Activated CD8-positive, alpha-beta memory T cell treated with anti-CD3 and anti-CD28 coated beads, Interleukin-2, amount 50 U/mL, for 1 hour (primary cell): ENCODE results near the gene SH3RF3.

Experiments used
- DNase-seq: peaks from one replicate; pipeline ENCODE4 v3.0.0-alpha.2; 2020; ENCODE audit errors: extremely low read depth

SH3RF3 gene

DNA sequence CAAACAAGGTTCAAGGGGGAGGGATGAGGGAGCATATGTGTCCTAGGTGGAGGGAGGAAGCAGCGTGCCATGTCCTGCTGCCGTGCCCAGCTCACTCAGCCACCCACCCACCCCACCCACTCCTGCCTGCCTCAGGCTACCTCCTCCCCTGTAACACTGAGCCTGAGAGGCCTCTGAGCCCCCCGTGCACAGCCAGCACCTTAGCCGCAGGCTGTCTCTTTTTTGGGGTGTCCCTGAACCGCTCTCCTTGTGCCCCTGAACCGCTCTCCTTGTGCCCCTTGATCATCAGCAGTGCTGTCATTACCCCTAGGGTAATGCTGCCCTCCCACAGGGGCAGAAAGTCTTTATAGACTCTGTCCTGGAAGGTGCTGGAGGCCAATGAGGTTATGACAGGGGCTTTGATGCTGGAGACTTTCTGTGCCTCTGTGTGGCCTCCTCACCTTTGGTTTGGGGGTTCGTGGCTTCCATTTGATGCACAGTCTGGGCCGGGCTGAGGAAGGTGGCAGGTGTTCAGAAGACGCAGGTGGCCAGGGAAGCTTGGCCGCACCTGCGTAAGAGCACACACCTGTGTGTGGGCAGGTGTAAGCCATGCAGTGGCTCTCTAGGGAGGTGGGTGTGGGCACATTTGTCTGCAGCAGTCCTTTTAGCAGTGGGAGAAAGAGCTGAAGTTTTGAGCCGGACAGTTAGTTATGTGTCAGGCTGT is 344.8 kb downstream of the SH3RF3 start:
- no peak for DNase-seq

DNA sequence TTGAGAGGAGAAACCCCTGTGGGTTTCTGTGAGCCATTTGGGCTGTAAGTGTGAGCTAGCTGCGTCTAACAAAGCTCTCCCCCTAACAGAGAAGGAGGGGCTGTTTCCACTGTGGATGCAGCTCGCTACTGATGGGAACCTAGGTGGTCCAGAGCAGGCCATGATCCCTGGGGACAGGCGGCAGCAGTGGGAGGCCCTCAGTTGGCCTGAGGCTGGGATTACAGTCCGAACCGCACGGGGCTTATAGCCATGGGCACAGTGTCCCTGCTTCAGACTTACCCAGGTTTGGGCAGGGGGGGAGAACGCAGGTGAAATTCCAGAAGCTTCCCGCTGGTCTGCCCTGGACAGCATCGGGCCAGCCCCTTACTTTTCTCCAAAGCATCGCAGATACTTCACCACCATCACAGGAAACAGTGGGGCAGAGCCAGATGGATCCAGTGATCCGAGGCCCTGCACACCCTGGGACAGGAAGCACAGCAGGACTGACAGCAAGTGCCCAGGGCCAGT is 345.4 kb downstream of the SH3RF3 start:
- no peak for DNase-seq

DNA sequence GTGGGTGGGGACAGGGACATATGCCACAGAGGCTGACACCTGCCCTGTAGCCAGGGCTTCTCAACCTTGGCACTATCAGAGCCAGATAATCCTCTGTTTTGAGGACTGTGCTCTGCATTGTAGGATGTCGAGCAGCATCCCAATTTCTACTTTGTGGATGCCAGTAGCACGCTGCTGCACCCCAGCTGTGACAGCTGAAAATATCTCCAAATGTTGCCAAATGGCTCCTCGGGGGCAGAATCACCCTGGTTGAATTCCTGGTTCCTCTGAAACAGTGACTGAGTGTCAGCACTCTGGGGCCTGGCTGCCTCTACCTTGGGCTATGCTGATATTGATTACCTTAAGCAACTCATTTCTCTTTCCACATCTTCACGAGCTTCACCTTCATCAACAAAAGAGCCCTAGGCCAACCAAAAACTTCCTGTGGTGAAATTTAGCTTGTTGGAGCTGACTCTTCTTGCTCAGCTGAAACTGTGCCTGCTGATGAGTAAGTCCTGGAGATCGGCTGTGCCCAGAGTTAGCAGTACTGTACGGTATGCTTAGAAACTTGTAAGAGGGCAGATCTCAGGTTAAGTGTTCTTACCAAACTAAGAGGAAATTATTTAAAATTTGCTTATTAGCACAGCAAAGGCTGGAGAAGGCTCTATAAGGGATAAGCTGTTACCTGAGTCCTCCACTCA is 346.7 kb downstream of the SH3RF3 start:
- DNase-seq: no peak

DNA sequence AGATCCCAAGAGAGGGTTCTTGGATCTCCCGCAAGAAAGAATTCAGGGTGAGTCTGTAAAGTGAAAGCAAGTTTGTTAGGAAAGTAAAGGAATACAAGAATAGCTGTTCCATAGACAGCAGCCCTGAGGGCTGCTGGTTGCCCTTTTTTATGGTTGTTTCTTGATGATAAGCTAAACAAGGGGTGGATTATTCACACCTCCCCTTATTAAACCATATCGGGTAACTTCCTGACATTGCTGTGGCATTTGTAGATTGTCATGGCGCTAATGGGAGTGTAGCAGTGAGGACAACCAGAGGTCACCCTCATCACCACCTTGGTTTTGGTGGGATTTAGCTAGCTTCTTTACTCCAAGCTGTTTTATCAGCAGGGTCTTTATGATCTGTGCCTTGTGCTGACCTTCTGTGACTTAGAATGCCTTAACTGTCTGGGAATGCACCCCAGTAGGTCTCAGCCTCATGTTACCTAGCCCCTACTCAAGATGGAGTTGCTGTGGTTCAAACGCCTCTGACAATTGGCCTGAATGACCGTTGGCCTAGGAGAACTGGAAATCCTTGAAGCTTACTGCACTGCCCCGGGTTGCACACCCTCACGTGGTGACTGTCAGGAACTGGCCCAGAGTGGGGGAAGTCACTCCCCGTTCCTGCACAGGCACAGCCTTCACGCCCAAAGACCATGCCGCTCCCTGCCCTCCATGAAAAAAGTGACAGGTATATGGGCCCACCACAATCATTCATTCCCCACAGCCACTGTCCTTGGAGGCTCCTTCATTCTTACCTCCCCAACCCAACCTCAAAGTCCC is 347.8 kb downstream of the SH3RF3 start:
- DNase-seq: no peak

DNA sequence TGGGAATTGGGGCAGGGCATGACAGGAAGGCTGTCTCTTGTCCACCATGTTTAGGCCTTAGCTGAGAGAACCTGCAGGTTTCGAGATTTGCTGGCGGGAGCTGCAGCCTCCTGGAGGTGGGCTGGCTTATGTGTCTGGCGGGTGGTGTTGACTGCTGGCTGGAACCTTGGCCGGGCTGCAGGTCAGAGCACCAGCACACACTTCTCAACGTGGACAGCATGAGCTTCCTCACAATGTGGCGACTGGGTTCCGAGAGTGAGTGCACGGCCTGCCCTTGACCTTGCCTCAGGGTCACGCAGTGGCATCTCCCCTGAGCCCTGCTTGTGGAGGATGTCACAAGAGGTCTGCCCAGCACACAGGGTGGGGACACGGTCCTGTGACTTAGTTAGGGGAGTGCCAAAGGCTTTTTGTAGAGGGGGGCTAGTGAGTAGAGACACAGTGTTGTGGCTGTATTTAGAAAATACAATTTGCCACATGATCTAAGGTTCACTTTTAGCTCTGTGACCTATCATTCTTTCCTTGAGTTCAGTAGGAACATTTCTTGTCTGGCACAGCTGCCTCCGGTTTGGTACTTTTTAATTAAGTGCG is 350.0 kb downstream of the SH3RF3 start:
- no peak for DNase-seq

DNA sequence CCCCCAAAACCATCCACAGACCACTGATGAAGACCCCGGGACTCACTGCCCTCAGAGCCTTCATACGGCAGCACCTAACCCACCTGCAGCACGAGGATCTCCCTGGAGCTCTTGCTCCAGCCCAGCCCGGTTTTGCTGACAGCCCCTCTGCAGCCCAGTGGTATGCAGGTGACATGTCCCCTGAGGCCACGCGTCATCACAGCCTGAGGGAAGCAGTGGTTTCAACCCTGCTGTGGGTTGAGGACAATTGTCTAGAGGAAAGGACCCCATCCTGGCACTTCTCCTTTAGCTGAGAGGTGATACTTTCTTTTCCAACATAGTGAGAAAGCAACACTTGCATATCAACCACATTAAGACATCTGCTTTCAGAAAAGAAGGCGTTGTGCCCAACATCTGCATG is 350.8 kb downstream of the SH3RF3 start:
- DNase-seq: no peak

DNA sequence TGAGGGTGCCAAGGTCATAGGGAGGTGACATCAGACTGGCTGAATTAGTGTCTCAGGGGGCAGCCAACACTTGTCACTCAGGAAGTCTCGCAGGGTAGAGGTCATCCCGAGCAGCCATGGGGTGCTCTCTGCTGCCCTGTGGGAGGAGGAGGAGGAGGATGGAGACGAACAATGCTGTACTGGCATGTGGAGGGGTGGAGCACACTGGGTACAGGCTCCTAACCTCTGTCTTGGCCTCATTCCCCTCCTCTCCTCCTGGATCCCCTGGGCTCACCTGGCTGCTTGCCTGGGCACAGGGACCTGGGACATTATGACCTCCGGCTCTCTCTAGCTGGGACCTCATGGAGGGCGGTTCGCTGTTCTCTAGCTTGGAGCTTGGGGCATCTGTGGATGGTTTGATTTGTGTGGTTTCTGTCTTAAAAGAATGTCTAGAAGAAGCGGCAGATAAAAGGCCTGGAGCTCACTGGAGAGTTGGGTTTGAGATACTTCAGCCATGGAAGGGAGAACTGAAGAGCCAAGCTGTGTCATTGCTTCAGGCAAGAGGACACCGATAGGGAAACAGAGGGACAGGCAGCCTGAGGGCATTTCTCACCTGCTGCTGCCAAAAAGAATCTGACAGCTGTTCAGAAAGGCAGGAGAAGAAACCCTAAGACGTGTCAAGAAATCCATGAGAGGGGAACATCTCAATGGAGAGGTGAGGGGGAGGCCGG is 351.6 kb downstream of the SH3RF3 start:
- DNase-seq: no peak

DNA sequence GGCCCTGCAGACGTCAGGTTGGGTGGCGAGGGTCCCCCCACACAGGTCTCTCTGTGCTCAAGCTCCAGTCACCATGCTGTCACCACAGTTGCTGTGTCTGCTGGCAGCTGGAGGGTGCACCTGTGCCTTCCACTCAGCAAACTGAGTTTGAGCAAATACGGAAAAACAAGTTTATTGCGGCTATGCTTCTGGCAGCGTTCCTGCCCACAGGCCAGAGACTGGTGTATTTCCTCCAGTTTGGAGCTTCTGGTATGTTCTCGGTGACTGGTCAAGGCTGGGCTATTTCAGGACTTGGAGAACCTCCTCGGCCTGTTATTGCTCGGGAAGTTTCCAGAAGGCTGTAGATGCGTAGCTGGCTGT is 352.2 kb downstream of the SH3RF3 start:
- no peak for DNase-seq

DNA sequence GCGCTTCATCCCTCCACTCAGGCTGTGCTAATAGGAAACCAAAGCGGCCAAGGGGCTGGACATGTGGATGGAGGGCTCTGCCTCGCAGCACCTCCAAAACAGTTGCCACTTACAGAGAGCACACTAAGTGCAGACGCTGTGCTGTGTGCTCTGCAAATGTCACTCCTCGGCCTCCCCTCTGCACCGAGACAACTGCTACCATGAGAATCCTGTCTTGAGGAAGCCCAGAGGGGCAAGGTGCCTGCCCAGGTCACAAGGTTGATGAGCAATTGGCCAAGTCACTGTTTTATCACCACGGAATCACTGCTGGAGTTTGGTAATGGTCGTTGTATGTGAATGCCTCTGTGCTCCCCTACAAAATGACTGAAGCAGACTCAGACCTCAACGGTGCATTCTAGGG is 352.6 kb downstream of the SH3RF3 start:
- no peak for DNase-seq

DNA sequence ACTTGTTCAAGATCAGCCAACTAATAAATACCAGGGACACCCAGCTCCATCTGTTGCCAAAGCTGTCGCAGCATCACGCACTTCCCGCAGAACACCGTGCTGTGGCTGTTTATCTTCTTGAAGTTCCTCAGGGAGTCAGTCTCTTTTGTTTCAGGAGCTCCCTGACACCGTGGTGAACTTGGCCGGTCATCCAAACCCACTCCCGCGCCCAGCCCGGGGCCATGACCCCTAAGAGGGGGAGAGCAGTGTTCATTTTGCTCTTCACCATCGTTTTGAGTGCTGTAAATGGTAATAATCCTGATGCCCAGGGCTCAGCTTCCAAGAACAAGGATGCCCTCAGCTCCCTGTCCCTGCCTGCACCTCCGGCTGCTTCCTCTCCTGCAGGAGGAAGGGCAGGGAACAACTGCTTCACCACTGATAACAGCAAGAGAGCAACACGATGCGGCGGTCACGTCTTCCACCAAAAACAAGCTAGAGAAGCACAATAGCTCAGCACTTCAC is 353.4 kb downstream of the SH3RF3 start:
- no peak for DNase-seq

DNA sequence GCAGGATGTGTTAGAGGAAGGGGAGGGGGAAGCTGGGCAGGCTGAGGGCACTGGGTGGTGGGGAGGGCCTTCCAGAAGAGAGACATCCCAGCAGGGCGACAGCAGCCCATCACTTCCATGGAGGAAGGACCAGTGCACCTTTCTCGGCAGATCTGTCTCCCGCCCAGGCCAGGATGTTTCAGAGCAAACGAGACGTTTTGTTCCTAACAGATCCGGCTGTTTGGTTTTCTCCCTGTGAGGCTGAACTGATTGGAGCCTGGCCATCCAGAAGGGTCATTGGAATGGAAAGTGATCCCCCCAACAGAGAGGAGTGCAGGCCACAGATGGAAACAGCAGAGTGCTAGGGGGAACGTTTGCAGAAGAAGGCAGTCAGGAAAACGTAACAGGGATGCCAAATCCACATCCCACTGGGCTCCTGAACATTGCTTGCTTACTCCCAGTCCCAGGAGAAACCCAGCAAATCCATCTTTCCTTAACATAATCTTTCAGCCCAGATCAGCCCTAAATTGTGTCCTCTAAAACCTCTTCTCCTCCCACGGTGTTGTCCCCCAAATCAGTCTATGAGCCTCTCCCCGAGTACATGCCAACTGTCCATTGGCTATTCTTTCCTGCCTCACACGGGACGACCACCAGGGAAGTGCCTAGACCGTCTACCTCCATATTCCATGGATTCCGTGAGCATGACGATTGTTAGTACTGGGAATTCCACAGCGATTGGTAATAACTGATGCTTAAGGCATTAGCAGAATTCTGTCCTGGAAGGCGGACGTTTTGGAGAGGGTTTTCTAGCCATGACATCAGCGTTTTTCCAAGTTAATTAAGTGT is 357.9 kb downstream of the SH3RF3 start:
- DNase-seq: no peak

DNA sequence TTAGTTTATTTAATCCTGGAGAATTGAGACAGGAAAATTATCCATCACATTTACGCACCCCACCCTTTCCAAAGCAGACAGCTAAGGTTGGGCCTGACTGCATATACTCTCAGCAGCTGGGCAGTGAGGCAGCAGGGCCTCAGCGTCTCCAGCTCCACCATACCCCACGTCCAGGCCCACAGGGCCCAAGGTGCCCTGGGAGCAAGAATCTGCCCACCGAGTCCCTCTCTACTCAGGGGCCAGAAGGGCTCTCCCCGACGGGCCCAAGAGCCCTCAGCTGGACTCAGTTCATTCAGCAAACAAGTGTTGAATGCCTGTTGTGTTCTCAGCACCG is 358.5 kb downstream of the SH3RF3 start:
- DNase-seq: no peak

DNA sequence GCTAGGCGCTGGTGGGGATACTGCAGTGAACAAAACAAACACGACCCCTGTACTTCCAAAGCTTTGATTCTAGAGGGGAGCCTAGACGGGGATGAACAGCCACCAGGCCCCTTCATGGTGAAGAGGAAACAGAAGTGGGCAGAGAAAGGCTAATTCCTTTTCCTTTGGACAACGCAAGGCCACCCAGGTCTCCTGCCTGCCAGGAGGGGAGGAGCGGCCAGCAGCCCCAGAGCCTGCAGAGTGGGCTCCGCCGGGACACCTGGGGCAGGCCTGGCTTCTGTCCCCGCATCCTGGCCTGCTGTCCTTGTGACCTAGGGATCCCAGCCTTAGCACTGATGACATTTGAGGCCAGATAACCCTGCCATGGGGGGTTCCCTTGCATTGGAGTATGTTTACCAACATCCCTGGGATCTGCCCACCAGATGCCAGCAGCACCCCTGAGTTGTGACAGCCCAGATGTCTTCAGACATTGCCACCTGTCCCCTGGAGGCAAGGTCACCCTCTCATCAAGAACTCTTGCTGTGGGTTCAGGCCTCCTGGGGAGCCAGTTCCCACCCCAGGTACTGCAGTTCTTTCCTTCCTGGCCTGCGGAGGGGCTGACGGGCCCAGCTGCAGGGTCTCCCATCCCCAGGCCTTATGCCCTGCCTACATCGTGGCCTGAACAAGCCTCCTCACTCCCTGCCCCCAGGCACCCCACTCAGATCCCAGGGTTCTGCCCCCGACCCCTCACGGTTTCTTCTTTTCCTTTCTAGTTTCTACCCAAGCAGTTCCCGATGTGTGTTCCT is 359.1 kb downstream of the SH3RF3 start:
- no peak for DNase-seq

DNA sequence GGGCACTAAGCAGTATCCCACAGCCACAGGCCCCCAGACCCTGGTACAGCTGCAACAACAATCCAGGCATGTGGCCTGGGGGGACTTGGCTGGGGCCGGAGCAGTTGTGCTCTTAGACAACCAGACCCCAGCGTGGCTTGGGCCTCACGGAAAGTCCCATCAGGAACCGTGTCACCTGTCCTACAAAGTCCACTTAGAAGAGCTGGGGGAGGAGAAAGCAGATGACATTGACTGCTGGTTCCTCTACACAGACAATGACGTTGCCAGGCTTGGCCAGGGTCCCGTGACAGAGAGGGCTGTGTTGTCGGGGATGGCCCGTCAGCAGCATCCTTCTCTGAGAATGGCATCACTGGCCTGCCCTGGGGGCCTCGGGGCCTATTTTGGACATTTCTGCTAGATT is 360.3 kb downstream of the SH3RF3 start:
- no peak for DNase-seq

DNA sequence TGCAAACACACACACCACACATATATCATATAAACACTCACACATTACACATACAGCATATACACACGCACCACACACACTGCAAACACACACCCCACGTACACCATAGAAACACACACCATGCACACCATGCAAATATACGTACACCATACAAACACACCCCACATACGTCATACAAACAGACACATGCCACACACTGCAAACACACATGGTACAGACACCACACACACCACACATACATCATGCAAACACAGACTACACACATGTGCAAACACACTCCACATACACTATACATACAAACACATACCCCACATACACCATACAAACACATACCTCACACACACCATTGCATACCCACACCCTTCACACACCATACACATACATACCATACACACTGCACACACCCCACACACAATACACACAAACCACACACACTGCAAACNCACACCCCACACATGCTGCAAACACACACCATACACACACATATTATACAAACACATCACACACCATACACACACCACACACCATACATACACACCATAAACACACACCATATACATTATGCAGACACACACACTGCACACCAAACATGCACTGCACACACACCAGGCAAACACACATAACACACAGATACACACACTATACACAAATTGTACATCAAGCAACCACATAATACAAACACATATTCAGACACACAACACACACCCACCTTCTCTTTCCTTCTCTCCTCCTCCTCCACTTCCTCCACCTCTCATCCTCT is 364.4 kb downstream of the SH3RF3 start:
- DNase-seq: no peak

DNA sequence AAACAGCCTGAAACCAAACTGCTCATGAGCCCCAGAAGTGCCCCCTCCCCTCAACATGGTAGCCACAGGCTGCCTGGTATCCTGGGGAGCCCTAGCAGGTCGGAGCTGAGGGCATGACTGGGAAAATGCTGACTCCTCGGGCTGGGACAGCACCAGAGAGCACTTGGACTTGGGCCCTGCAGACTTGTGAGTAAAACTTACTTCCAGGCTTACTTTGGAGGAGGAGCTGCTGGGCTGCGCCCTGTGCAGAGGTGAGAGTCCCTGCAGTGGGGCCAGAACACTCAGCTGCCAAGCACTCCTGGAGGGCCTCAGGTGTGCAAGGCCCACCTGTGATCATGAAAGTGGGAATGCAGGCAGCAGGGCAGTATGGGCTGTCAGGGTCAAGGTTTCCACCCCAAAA is 365.3 kb downstream of the SH3RF3 start:
- DNase-seq: no peak

DNA sequence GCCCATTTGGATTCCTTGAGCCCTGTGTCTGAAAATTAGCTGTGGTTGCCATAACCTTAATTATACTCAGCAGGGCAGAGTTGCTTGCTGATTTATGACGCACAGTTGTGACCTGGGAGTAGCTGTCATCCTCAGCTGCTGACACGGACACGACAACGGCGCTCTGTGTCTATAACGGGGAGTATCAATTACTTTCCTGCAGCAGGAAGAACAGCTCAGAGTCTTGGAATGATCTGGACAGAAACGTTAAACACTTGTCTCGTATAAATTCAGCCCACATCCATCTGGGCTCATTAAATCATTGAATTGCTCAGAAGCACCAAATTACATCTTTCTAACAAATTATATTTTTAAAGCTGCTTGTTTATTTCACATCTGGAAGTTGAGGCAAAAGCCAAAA is 368.5 kb downstream of the SH3RF3 start:
- no peak for DNase-seq

DNA sequence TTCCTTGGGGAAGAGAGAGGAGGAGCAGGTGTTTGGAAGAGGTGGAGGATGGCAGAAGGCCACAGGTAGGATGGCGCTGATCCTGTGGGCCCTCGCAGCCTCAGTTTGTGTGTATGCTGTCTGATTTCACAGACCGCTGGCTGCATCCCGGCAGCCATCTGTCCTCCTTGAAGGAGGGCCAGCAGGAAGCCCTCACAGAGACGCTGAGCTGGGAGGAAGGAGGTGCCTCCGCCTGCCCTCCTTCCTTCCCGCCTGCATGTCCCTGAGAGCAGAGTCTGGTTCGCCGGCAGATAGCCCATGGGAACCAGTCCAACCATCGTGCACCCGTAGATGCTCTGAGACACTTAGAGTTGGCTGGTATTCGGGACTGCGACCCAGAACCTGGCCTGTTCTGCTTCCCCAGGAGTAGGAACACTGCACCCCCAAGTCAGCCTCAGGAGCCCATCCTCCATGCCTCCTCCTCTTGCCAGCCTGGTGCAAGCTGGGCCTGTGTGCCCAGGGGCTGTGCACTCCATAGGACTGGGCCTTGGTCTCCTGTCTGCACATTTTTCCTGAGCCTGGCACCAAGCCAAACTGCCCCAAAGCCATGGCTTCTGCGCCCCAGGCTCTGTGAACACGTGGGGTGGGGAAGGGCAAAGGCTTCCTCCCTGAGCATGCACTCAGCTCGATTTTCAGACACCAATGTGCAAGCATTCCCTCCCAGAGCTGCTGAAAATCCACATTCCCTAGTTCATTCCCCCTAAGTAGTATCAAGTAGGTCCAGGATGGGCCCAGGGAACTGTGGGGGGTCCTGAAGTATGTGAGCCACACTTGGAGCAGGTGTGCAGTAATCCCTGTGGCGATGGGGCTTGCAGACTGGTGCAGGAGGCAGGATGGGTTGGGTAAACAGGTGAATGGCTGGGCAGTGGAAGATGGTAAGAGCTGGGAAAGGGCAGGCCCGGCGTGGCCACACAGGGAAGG is 369.2 kb downstream of the SH3RF3 start:
- DNase-seq: no peak
